Mesendoderm (in vitro differentiated cells): ENCODE results near the gene SCCPDH.
A peak's percentile ranks its signal among the peaks of the same experiment; 100 is the strongest.

ENCODE experiments used
- DNase-seq: peaks from one replicate; pipeline ENCODE4 v3.0.0; 2013
- H2AK5ac ChIP-seq: 2 replicates; pipeline ENCODE4 v1.6.1; 2013; ENCODE audit warnings: low read length, inconsistent platforms
- H2BK120ac ChIP-seq: 2 replicates; pipeline ENCODE4 v1.6.1; 2013; ENCODE audit warnings: low read depth, mild to moderate bottlenecking, low read length, moderate library complexity, mixed read lengths
- H2BK15ac ChIP-seq: replicated peaks from 2 replicates; pipeline ENCODE4 v1.6.1; 2013; ENCODE audit warnings: low read depth, mild to moderate bottlenecking, moderate library complexity
- H2BK5ac ChIP-seq: 2 replicates; pipeline ENCODE4 v1.6.1; 2013; ENCODE audit warnings: low read length, inconsistent platforms
- H3K18ac ChIP-seq: 2 replicates; pipeline ENCODE4 v1.6.1; 2013; ENCODE audit warnings: mild to moderate bottlenecking, low read length, mixed read lengths
- H3K23ac ChIP-seq: one replicate; pipeline ENCODE4 v1.6.1; 2013; ENCODE audit warnings: low read length
- H3K27ac ChIP-seq: 2 replicates; pipeline ENCODE4 v1.5.1; 2013; ENCODE audit warnings: low read depth, mild to moderate bottlenecking, inconsistent platforms, low read length, moderate library complexity
- H3K27me3 ChIP-seq: 2 replicates; pipeline ENCODE4 v1.6.1; 2013; ENCODE audit warnings: low read length, control low read depth, mild to moderate bottlenecking, inconsistent platforms; ENCODE audit not compliant: insufficient read depth, poor library complexity
- H3K36me3 ChIP-seq: 2 replicates; pipeline ENCODE4 v1.6.1; 2013; ENCODE audit warnings: low read length, inconsistent platforms; ENCODE audit not compliant: control insufficient read depth, insufficient read depth
- H3K4ac ChIP-seq: one replicate; pipeline ENCODE4 v1.6.1; 2013; ENCODE audit warnings: low read depth, mild to moderate bottlenecking, low read length, moderate library complexity
- H3K4me1 ChIP-seq: 2 replicates; pipeline ENCODE4 v1.6.1; 2013; ENCODE audit warnings: low read depth, low read length, inconsistent platforms; ENCODE audit not compliant: control insufficient read depth
- H3K4me2 ChIP-seq: 2 replicates; pipeline ENCODE4 v1.6.1; 2013; ENCODE audit warnings: low read length
- H3K4me3 ChIP-seq: 2 replicates; pipeline ENCODE4 v1.5.1; 2013; ENCODE audit warnings: mild to moderate bottlenecking, low read length
- H3K56ac ChIP-seq: one replicate; pipeline ENCODE4 v1.6.1; 2013; ENCODE audit warnings: low read length
- H3K79me1 ChIP-seq: 2 replicates; pipeline ENCODE4 v1.6.1; 2013; ENCODE audit warnings: low read length, inconsistent platforms
- H3K79me2 ChIP-seq: 2 replicates; pipeline ENCODE4 v1.6.1; 2013; ENCODE audit warnings: mild to moderate bottlenecking, low read length; ENCODE audit not compliant: control insufficient read depth, insufficient read depth
- H3K9ac ChIP-seq: 2 replicates; pipeline ENCODE4 v1.6.1; 2013; ENCODE audit warnings: low read length, inconsistent platforms
- H4K5ac ChIP-seq: one replicate; pipeline ENCODE4 v1.6.1; 2013; ENCODE audit warnings: low read length
- H4K8ac ChIP-seq: one replicate; pipeline ENCODE4 v1.6.1; 2013; ENCODE audit warnings: low read depth, mild to moderate bottlenecking, control low read depth, low read length, moderate library complexity
- whole genome bisulfite sequencing: extraction: QIAGEN DNeasy Blood & Tissue Kit; methylation state at CpG from one replicate; pipeline ENCODE4 v1.1.7; 2013; ENCODE audit warnings: low lambda C conversion rate, missing lambda C conversion rate; ENCODE audit not compliant: insufficient coverage; ENCODE audit errors: extremely low coverage; 5-methylcytosine and 5-hydroxymethylcytosine counted together

The SCCPDH gene

DNA sequence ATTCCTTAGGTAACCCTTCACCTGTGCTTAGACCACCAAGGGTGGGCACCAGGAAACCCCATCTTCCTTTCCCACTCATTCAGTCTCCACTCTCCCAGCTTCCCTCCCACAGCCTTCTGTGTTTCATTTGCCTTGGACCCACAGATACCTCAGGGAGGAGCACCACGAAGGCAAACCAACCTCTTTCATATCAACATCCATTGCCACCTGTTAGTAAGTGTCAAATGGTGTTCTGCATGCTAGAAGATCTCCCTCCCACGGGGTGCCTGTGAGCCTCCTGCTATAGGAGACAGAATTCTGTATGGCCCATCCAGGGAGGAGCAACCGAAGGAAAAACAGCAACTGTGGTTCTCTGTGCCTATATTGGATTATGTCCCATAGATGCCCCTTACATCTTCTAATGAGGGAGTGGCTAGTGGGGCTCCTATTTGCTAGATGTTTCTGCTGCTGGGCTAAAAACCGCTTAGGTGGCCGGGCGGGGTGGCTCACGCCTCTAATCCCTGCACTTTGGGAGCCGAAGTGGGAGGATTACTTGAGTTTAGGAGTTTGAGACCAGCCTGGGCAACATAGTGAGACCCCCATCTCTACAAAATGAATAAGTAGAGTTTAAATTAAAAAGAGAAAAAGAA is 25.6 kb upstream of the SCCPDH start:
- Histone ChIP-seq H3K9ac (no peak overlapping the region), H3K36me3 (no peaks in the 10 kb centered on the region), H3K79me1 (no peaks in the 10 kb centered on the region), H3K27ac (no peak overlapping the region), H4K5ac (no peak overlapping the region), H2BK5ac (no peak overlapping the region), H3K4me3 (no peak overlapping the region), H4K8ac (no peak overlapping the region), H3K18ac (no peak overlapping the region), H3K4me2 (no peak overlapping the region), H3K4me1 (no peaks in the 10 kb centered on the region), H3K79me2 (no peaks in the 10 kb centered on the region), H3K23ac (no peak overlapping the region), H3K4ac (no peak overlapping the region), H2AK5ac (no peak overlapping the region), H2BK120ac (no peak overlapping the region), H3K27me3 (no peaks in the 10 kb centered on the region), H2BK15ac (no peak overlapping the region), H3K56ac (peak overlapping the region; percentile 59)
- DNase-seq = no peak
- WGBS = no CpG with 5 or more reads among the region's 8 CpGs

GRCh38 chr1:246699095-246699735 is 25.0 kb upstream of the SCCPDH start:
- H2BK15ac ChIP-seq = no peak overlapping the region

DNA sequence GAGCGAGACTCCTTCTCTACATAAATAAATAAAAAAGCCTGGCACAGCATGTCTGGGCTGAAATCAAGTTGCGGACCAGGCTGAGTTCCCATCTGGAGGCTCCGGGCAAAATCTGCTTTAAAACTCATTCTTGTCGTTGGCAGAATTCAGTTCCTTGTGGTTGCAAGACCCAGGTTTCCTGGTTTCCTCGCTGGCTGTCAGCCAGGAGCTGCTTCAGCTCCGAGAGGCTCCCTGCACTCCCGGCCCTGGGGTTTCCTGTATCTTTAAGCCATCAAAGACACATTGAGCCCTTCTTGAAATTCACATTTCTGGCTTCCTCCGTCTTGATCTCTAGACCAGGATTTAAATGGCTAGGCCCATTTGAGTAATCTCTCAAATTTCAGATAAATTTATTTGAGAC is 20.6 kb upstream of the SCCPDH start:
- no peak overlapping the region for H3K4me2 ChIP-seq
- no peak overlapping the region for H4K8ac ChIP-seq
- H2BK15ac ChIP-seq = no peak overlapping the region
- no peak overlapping the region for H3K4me3 ChIP-seq
- no peak overlapping the region for H3K9ac ChIP-seq
- no peak overlapping the region for H3K27ac ChIP-seq
- no peaks in the 10 kb centered on the region for H3K4me1 ChIP-seq
- no CpG with 5 or more reads among the region's 8 CpGs for WGBS
- no peak overlapping the region for H2AK5ac ChIP-seq
- H3K79me2 ChIP-seq = no peaks in the 10 kb centered on the region
- H3K79me1 ChIP-seq = no peaks in the 10 kb centered on the region
- DNase-seq = no peak
- no peak overlapping the region for H3K23ac ChIP-seq
- no peak overlapping the region for H4K5ac ChIP-seq
- H2BK5ac ChIP-seq = no peak overlapping the region
- no peak overlapping the region for H3K56ac ChIP-seq
- no peak overlapping the region for H3K18ac ChIP-seq
- H3K4ac ChIP-seq = no peak overlapping the region
- H3K27me3 ChIP-seq = no peaks in the 10 kb centered on the region
- H3K36me3 ChIP-seq = no peaks in the 10 kb centered on the region
- H2BK120ac ChIP-seq = no peak overlapping the region

More at GRCh38 chr1:246699095-246699735, 25.0 kb upstream of the SCCPDH start:
- Histone ChIP-seq H3K4ac (no peak overlapping the region), H2BK5ac (no peak overlapping the region), H3K36me3 (no peaks in the 10 kb centered on the region), H2AK5ac (no peak overlapping the region), H4K8ac (no peak overlapping the region), H3K23ac (no peak overlapping the region), H3K56ac (peak overlapping the region; percentile 59), H3K79me1 (no peaks in the 10 kb centered on the region), H3K4me2 (no peak overlapping the region), H3K18ac (no peak overlapping the region), H3K79me2 (no peaks in the 10 kb centered on the region), H3K27me3 (no peaks in the 10 kb centered on the region), H3K27ac (no peak overlapping the region), H3K4me1 (no peaks in the 10 kb centered on the region), H2BK120ac (no peak overlapping the region), H3K4me3 (no peak overlapping the region), H4K5ac (no peak overlapping the region), H3K9ac (no peak overlapping the region)
- peak; percentile 91 for DNase-seq
- WGBS = no CpG with 5 or more reads among the region's 18 CpGs

GRCh38 chr1:246705368-246705767 is 18.8 kb upstream of the SCCPDH start:
- H4K5ac ChIP-seq = no peak overlapping the region
- H3K4me1 ChIP-seq = no peaks in the 10 kb centered on the region
- H2BK15ac ChIP-seq = no peak overlapping the region
- no peak overlapping the region for H3K23ac ChIP-seq
- H3K9ac ChIP-seq = no peak overlapping the region
- no peaks in the 10 kb centered on the region for H3K79me1 ChIP-seq
- no peak overlapping the region for H2BK5ac ChIP-seq
- no peak overlapping the region for H2AK5ac ChIP-seq
- H3K4me3 ChIP-seq = no peak overlapping the region
- no CpG with 5 or more reads among the region's 3 CpGs for WGBS
- no peak overlapping the region for H4K8ac ChIP-seq
- H3K79me2 ChIP-seq = no peaks in the 10 kb centered on the region
- H2BK120ac ChIP-seq = no peak overlapping the region
- H3K18ac ChIP-seq = no peak overlapping the region
- no peaks in the 10 kb centered on the region for H3K36me3 ChIP-seq
- no peak overlapping the region for H3K56ac ChIP-seq
- no peaks in the 10 kb centered on the region for H3K27me3 ChIP-seq
- H3K27ac ChIP-seq = no peak overlapping the region
- no peak overlapping the region for H3K4ac ChIP-seq
- H3K4me2 ChIP-seq = no peak overlapping the region
- no peak for DNase-seq

DNA sequence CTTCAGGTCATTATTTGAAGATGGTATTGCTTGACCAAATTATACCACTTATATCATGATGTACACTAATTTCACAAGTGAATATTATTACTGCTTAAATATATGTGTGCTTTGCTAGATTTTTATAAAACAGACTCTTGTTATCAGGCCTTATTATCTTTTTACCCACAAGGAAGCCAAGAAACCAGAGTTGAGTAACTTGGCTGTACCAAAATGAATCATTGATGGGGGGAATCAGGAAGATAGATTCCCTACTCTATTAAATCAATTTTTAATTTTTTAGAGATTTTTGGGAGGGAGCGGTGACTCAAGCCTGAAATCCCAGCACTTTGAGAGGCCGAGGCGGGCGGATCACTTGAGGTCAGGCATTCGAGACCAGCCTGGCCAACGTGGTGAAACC is 16.0 kb upstream of the SCCPDH start:
- WGBS = no CpG with 5 or more reads among the region's 6 CpGs
- Histone ChIP-seq H2BK15ac (no peak overlapping the region), H3K4me3 (no peak overlapping the region), H3K27ac (no peak overlapping the region), H3K4me2 (no peak overlapping the region), H3K36me3 (no peaks in the 10 kb centered on the region), H3K18ac (no peak overlapping the region), H3K27me3 (no peaks in the 10 kb centered on the region), H3K4me1 (no peaks in the 10 kb centered on the region), H4K5ac (no peak overlapping the region), H2BK5ac (no peak overlapping the region), H3K56ac (no peak overlapping the region), H4K8ac (no peak overlapping the region), H3K4ac (no peak overlapping the region), H3K9ac (no peak overlapping the region), H3K79me2 (no peaks in the 10 kb centered on the region), H3K79me1 (no peaks in the 10 kb centered on the region), H2BK120ac (no peak overlapping the region), H3K23ac (no peak overlapping the region), H2AK5ac (no peak overlapping the region)
- DNase-seq = no peak

DNA sequence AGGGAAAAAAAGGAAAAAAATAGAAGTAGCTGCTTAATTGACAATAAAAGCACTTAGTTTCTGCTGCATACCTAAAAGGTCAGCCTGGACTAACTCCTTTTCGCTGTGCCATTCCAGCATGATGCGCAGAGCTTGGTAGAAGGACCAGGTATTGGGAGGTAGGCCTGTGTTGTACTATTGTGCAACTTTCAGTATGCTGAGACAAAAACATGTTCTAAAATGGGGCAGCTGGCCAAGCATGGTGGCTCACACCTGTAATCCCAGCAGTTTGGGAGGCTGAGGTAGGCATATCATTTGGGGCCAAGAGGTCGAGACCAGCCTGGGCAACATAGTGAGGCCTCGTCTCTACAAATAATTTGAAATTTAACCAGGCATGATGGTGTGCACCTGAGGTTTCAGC is 15.0 kb upstream of the SCCPDH start:
- Histone ChIP-seq H4K8ac (no peak overlapping the region), H2BK120ac (no peak overlapping the region), H3K4me1 (no peaks in the 10 kb centered on the region), H3K27ac (no peak overlapping the region), H3K4me3 (no peak overlapping the region), H3K4ac (no peak overlapping the region), H3K79me1 (no peaks in the 10 kb centered on the region), H2AK5ac (no peak overlapping the region), H2BK5ac (no peak overlapping the region), H4K5ac (no peak overlapping the region), H3K9ac (no peak overlapping the region), H2BK15ac (no peak overlapping the region), H3K23ac (no peak overlapping the region), H3K36me3 (no peaks in the 10 kb centered on the region), H3K27me3 (no peaks in the 10 kb centered on the region), H3K18ac (no peak overlapping the region), H3K56ac (no peak overlapping the region), H3K79me2 (no peaks in the 10 kb centered on the region), H3K4me2 (no peak overlapping the region)
- no peak for DNase-seq
- no CpG with 5 or more reads among the region's 4 CpGs for WGBS
